Endometrial microvascular endothelial cells (primary cell): ENCODE data around the gene SERPINA4. TPM values are rescaled to one million over a fixed set of nuclear protein-coding genes. Genes with fewer than 3 reads are reported as not detected.

Source experiments
- in situ Hi-C: cut with HindIII; loops from 2 replicates; pipeline ENCODE4 v1.10.0; 2017; ENCODE audit warnings: low sequenced_read_pairs, low pct_unique_long_range_greater_than_20kb; ENCODE audit errors: inconsistent ontology term
- total RNA-seq: library from RNA; depleted of rRNA; stranded (reverse); fragments of >200 nt; gene quantifications from one replicate; pipeline ENCODE4 v1.2.3, GENCODE V29; 2015; ENCODE audit errors: inconsistent ontology term

The SERPINA4 gene
- total RNA-seq, 1 donor from 2014 or later: not detected

GRCh38 chr14:94582851-94583250 lies 21.6 kb downstream of the SERPINA4 start:
- in situ Hi-C loops: no loop called here

GRCh38 chr14:94583557-94583956 lies 22.3 kb downstream of the SERPINA4 start:
- in situ Hi-C loops: no loop called here

GRCh38 chr14:94584591-94585280 lies 23.5 kb downstream of the SERPINA4 start:
- in situ Hi-C loops: no loop called here

GRCh38 chr14:94586635-94587034 lies 25.4 kb downstream of the SERPINA4 start:
- in situ Hi-C loops: no loop called here

- in situ Hi-C loops: no loop called here
These were observed 27.1 kb downstream of the SERPINA4 start for GRCh38 chr14:94588311-94588710.

- in situ Hi-C loops: no loop called here
These were observed 29.8 kb downstream of the SERPINA4 start for GRCh38 chr14:94591073-94591472.

GRCh38 chr14:94591871-94592270 lies 30.6 kb downstream of the SERPINA4 start:
- in situ Hi-C loops: no loop called here

GRCh38 chr14:94592457-94592856 lies 31.2 kb downstream of the SERPINA4 start:
- in situ Hi-C loops: no loop called here

- in situ Hi-C loops: no loop called here
These were observed 32.1 kb downstream of the SERPINA4 start for GRCh38 chr14:94593376-94593748.

- in situ Hi-C loops: no loop called here
These were observed 32.6 kb downstream of the SERPINA4 start for GRCh38 chr14:94593749-94594431.

- in situ Hi-C loops: no loop called here
These were observed 33.2 kb downstream of the SERPINA4 start for GRCh38 chr14:94594441-94594840.

GRCh38 chr14:94595912-94596311 lies 34.7 kb downstream of the SERPINA4 start:
- in situ Hi-C loops: no loop called here

- in situ Hi-C loops: no loop called here
These were observed 35.1 kb downstream of the SERPINA4 start for GRCh38 chr14:94596361-94596760.

- in situ Hi-C loops: no loop called here
These were observed 36.5 kb downstream of the SERPINA4 start for GRCh38 chr14:94597788-94598187.

- in situ Hi-C loops: no loop called here
These were observed 37.2 kb downstream of the SERPINA4 start for GRCh38 chr14:94598506-94598815.

GRCh38 chr14:94598816-94599655 lies 37.8 kb downstream of the SERPINA4 start:
- in situ Hi-C loops: no loop called here

- in situ Hi-C loops: no loop called here
These were observed 38.4 kb downstream of the SERPINA4 start for GRCh38 chr14:94599656-94600004.

- in situ Hi-C loops: no loop called here
These were observed 38.9 kb downstream of the SERPINA4 start for GRCh38 chr14:94600148-94600545.

GRCh38 chr14:94601884-94602391 lies 40.7 kb downstream of the SERPINA4 start:
- in situ Hi-C loops: no loop called here

GRCh38 chr14:94602722-94603121 lies 41.5 kb downstream of the SERPINA4 start:
- in situ Hi-C loops: no loop called here
